Immature natural killer cell (primary cell): ENCODE results near the gene CXCR5. TPM values are rescaled to one million over a fixed set of nuclear protein-coding genes. Genes with fewer than 3 reads are reported as not detected.

ENCODE experiments used
- DNase-seq, 3 donors: peaks; one replicate each; pipeline ENCODE4 v3.0.0; 2022; ENCODE audit warnings: mixed read lengths in 1 of 3
- H3K27ac Mint-ChIP-seq, 6 donors: one replicate each; pipeline ENCODE4 v1.8.0; 2020; ENCODE audit warnings: mixed read lengths in 6 of 6, mild to moderate bottlenecking in 5 of 6, inconsistent platforms in 4 of 6, moderate library complexity in 3 of 6
- H3K27me3 Mint-ChIP-seq, 3 donors: one replicate each; pipeline ENCODE4 v1.8.0; 2020 to 2021; ENCODE audit warnings: low read depth in 3 of 3, mild to moderate bottlenecking in 3 of 3, mixed read lengths in 3 of 3, moderate library complexity in 3 of 3, inconsistent platforms in 1 of 3
- H3K36me3 Mint-ChIP-seq, 3 donors: one replicate each; pipeline ENCODE4 v1.8.0; 2020; ENCODE audit warnings: mixed read lengths in 3 of 3, inconsistent platforms in 2 of 3, mild to moderate bottlenecking in 2 of 3
- H3K4me1 Mint-ChIP-seq, 2 donors: one replicate each; pipeline ENCODE4 v1.8.0; 2020; ENCODE audit warnings: inconsistent platforms in 2 of 2, mild to moderate bottlenecking in 2 of 2, mixed read lengths in 2 of 2, moderate library complexity in 1 of 2
- H3K4me3 Mint-ChIP-seq, 5 donors: one replicate each; pipeline ENCODE4 v1.8.0; 2020; ENCODE audit warnings: mild to moderate bottlenecking in 5 of 5, mixed read lengths in 5 of 5, inconsistent platforms in 3 of 5, moderate library complexity in 3 of 5
- H3K9me3 Mint-ChIP-seq, 6 donors: one replicate each; pipeline ENCODE4 v1.8.0; 2020; ENCODE audit warnings: mild to moderate bottlenecking in 6 of 6, mixed read lengths in 6 of 6, inconsistent platforms in 4 of 6, moderate library complexity in 3 of 6
- polyA plus RNA-seq, 3 donors: library from polyadenylated mRNA; unstranded; fragments of 300-500 nt; fragmentation: Illumina TruSeq; gene quantifications; one replicate each; pipeline ENCODE4 v1.2.3, GENCODE V29; 2021

CXCR5 gene
- polyA plus RNA-seq, 3 donors from 2014 or later, result 0.05 to 0.30 TPM; not detected in 1

- Mint-ChIP-seq H3K4me3 (peak overlapping the region in 3 of 5 donors; percentile 21 to 49 (median 29)), H3K4me1 (peaks cover 47 to 50% of the 10 kb centered on the region in 2 donors), H3K27ac (peak overlapping the region; percentile 84 to 95 (median 93)), H3K27me3 (peaks cover 13 to 30% (median 16%) of the 10 kb centered on the region in 3 donors), H3K9me3 (peaks cover 0 to 2% (median 0%) of the 10 kb centered on the region in 6 donors), H3K36me3 (peaks cover 3 to 15% (median 10%) of the 10 kb centered on the region in 3 donors)
- DNase-seq, result peak; percentile 80 to 84 (median 82)
Measured at GRCh38 chr11:118907051-118908042, 23.7 kb downstream of the CXCR5 start.

- peak overlapping the region; percentile 49 to 95 (median 90) for H3K27ac Mint-ChIP-seq
- H3K4me3 Mint-ChIP-seq, result no peak overlapping the region
- peaks cover 16 to 34% (median 16%) of the 10 kb centered on the region in 3 donors for H3K27me3 Mint-ChIP-seq
- no peak for DNase-seq
- peaks cover 3 to 15% (median 10%) of the 10 kb centered on the region in 3 donors for H3K36me3 Mint-ChIP-seq
- H3K9me3 Mint-ChIP-seq, result peaks cover 0 to 2% (median 0%) of the 10 kb centered on the region in 6 donors
- H3K4me1 Mint-ChIP-seq, result peaks cover 56 to 59% of the 10 kb centered on the region in 2 donors
Measured at GRCh38 chr11:118908264-118908663, 24.6 kb downstream of the CXCR5 start.

- Mint-ChIP-seq H3K27ac (peak overlapping the region; percentile 84 to 93 (median 88)), H3K4me3 (peak overlapping the region in 4 of 5 donors; percentile 0 to 64 (median 34)), H3K36me3 (peaks cover 3 to 15% (median 10%) of the 10 kb centered on the region in 3 donors), H3K9me3 (peaks cover 0 to 2% (median 0%) of the 10 kb centered on the region in 6 donors), H3K27me3 (peaks cover 16 to 38% (median 18%) of the 10 kb centered on the region in 3 donors), H3K4me1 (peaks cover 63 to 67% of the 10 kb centered on the region in 2 donors)
- DNase-seq, result no peak
Measured at GRCh38 chr11:118908901-118909618, 25.4 kb downstream of the CXCR5 start.

GRCh38 chr11:118909619-118910308, 26.1 kb downstream of the CXCR5 start:
- Mint-ChIP-seq H3K4me3 (peak overlapping the region; percentile 18 to 61 (median 53)), H3K9me3 (peaks cover 0 to 2% (median 0%) of the 10 kb centered on the region in 6 donors), H3K4me1 (peaks cover 70 to 74% of the 10 kb centered on the region in 2 donors), H3K27ac (peak overlapping the region; percentile 69 to 91 (median 84)), H3K36me3 (peaks cover 3 to 15% (median 10%) of the 10 kb centered on the region in 3 donors), H3K27me3 (peaks cover 21 to 44% (median 24%) of the 10 kb centered on the region in 3 donors)
- no peak for DNase-seq

- peak; percentile 67 to 76 (median 71) for DNase-seq
- peaks cover 0 to 2% (median 0%) of the 10 kb centered on the region in 6 donors for H3K9me3 Mint-ChIP-seq
- H3K4me1 Mint-ChIP-seq, result peaks cover 77 to 82% of the 10 kb centered on the region in 2 donors
- peak overlapping the region; percentile 79 to 95 (median 81) for H3K4me3 Mint-ChIP-seq
- peaks cover 3 to 15% (median 10%) of the 10 kb centered on the region in 3 donors for H3K36me3 Mint-ChIP-seq
- peaks cover 24 to 52% (median 28%) of the 10 kb centered on the region in 3 donors for H3K27me3 Mint-ChIP-seq
- H3K27ac Mint-ChIP-seq, result peak overlapping the region; percentile 99 to 100 (median 100)
Measured at GRCh38 chr11:118910309-118911112, 26.8 kb downstream of the CXCR5 start.

- peak overlapping the region; percentile 99 to 100 (median 100) for H3K27ac Mint-ChIP-seq
- peaks cover 24 to 53% (median 30%) of the 10 kb centered on the region in 3 donors for H3K27me3 Mint-ChIP-seq
- H3K36me3 Mint-ChIP-seq, result peaks cover 3 to 15% (median 10%) of the 10 kb centered on the region in 3 donors
- peaks cover 85 to 86% of the 10 kb centered on the region in 2 donors for H3K4me1 Mint-ChIP-seq
- peak overlapping the region; percentile 82 to 95 (median 85) for H3K4me3 Mint-ChIP-seq
- peaks cover 0 to 2% (median 0%) of the 10 kb centered on the region in 6 donors for H3K9me3 Mint-ChIP-seq
- no peak for DNase-seq
Measured at GRCh38 chr11:118911113-118911879, 27.6 kb downstream of the CXCR5 start.

- DNase-seq, result peak; percentile 53 to 58 (median 54)
- H3K27ac Mint-ChIP-seq, result peak overlapping the region; percentile 99 to 100 (median 100)
- peaks cover 1 to 9% (median 4%) of the 10 kb centered on the region in 3 donors for H3K36me3 Mint-ChIP-seq
- peak overlapping the region; percentile 80 to 95 (median 84) for H3K4me3 Mint-ChIP-seq
- peaks cover 86 to 87% of the 10 kb centered on the region in 2 donors for H3K4me1 Mint-ChIP-seq
- H3K9me3 Mint-ChIP-seq, result no peaks in the 10 kb centered on the region
- peaks cover 26 to 48% (median 30%) of the 10 kb centered on the region in 3 donors for H3K27me3 Mint-ChIP-seq
Measured at GRCh38 chr11:118911880-118912741, 28.4 kb downstream of the CXCR5 start.

GRCh38 chr11:118912742-118913410, 29.2 kb downstream of the CXCR5 start:
- Mint-ChIP-seq H3K36me3 (peaks cover 0 to 8% (median 0%) of the 10 kb centered on the region in 3 donors), H3K27ac (peak overlapping the region; percentile 99 to 100 (median 100)), H3K27me3 (peaks cover 25 to 50% (median 30%) of the 10 kb centered on the region in 3 donors), H3K4me1 (peaks cover 86 to 87% of the 10 kb centered on the region in 2 donors), H3K4me3 (peak overlapping the region; percentile 80 to 95 (median 84)), H3K9me3 (no peaks in the 10 kb centered on the region)
- peak in 2 of 3 donors; percentile 37 to 38 for DNase-seq

GRCh38 chr11:118913411-118914125, 29.9 kb downstream of the CXCR5 start:
- peaks cover 87 to 88% of the 10 kb centered on the region in 2 donors for H3K4me1 Mint-ChIP-seq
- peak overlapping the region; percentile 80 to 95 (median 85) for H3K4me3 Mint-ChIP-seq
- H3K9me3 Mint-ChIP-seq, result no peaks in the 10 kb centered on the region
- H3K36me3 Mint-ChIP-seq, result peaks cover 0 to 6% (median 0%) of the 10 kb centered on the region in 3 donors
- H3K27ac Mint-ChIP-seq, result peak overlapping the region; percentile 99 to 100 (median 100)
- peaks cover 30 to 55% (median 30%) of the 10 kb centered on the region in 3 donors for H3K27me3 Mint-ChIP-seq
- peak; percentile 79 to 81 (median 80) for DNase-seq
